ENCODE measurements around the gene PCDHGB6.

- TF ChIP-seq CTCF (conservative IDR thresholded peaks at IDR 0.05; ENCODE audit: low read length), result no peak
- no peak for TF ChIP-seq EZH2phosphoT487 (IDR thresholded peaks at IDR 0.05; ENCODE audit: borderline replicate concordance)
Measured at GRCh38 chr5:141373673-141374317, 34.0 kb upstream of the PCDHGB6 start, which contains the start of gene PCDHGA6.

Measured in Loucy (cell line).